ENCODE results near the gene CHRNA1.

Gene CHRNA1

DNA sequence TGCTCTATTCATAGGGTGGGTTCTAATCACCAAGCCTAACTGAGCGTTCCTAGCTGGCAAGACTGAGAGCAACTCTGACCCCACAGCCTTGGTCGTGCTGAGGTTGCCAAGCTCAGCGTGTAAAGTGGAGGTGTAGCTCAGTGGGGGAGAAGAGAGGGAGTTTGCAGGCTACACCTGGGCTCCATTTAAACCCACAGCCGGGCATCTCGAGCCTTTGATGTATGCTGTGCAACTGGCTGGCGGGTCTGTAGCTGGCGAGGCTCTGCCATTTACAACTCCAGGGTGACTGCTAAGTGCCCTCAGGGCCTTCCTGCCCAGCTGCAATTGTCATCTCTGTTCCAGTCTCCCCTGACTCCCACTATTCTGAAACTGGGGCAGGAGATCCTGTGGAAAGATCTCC, 20.0 kb upstream of the CHRNA1 start:
- no peak for DNase-seq

- DNase-seq = peak in 33 of 58 donors; percentile 14 to 80 (median 45)
Measured at GRCh38 chr2:174781996-174782395, 17.7 kb upstream of the CHRNA1 start.

GRCh38 chr2:174781298-174781697, 17.0 kb upstream of the CHRNA1 start:
- DNase-seq = no peak

- no peak for DNase-seq
Measured at GRCh38 chr2:174780856-174781255, 16.6 kb upstream of the CHRNA1 start.

- DNase-seq = no peak
Measured at GRCh38 chr2:174780191-174780840, 16.0 kb upstream of the CHRNA1 start.

DNA sequence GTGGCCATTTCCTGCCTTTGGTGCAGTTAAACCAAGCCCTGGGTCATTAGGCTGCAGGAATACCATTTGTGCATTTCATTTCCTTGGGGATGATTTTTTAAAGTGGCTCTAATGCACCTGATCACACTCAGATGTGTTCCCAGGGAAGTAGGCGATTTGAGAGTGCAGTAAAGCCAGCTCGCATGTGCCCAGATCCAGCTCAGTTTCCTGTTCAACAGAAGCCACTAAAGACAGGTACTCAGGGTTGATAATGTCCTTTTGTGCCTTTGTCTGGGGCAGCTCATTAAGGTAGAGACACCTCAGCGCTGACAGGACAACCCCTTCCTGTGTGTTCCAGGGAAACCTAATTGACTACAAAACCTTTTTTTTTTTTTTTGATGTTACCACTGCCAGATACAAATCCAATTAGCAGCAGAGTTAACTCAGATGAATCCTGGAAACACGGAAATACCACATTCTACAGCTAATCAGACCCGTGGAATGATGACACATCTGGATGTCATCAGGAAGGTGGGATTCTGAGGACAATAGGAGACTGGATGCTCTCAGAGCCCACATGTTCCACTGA, 15.2 kb upstream of the CHRNA1 start:
- no peak for DNase-seq

- peak in 5 of 58 donors; percentile 7 to 31 (median 14) for DNase-seq
Measured at GRCh38 chr2:174778085-174778981, 14.1 kb upstream of the CHRNA1 start.

- DNase-seq = peak in 3 of 58 donors; percentile 17 to 40 (median 26)
Measured at GRCh38 chr2:174777347-174778084, 13.2 kb upstream of the CHRNA1 start.

DNA sequence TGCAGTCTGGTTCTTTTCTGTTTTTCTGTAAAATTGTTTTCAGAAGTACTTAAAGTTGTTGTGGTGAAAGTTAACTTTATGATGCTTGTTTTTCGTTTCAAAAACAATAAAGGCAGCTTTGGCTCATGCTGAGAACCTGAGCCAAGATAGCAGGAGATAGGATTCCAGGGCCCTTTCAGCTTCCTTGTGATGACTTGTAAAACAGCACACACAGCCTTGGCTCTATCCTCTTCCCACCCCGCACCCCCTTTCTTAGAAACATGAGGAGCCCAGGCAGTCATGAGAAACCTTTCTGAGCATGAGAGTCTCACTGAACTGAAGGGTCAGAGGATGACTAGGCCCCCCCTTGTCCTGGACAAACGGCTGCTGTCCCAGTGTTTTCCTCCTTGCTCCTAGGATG, 12.4 kb upstream of the CHRNA1 start:
- no peak for DNase-seq

DNA sequence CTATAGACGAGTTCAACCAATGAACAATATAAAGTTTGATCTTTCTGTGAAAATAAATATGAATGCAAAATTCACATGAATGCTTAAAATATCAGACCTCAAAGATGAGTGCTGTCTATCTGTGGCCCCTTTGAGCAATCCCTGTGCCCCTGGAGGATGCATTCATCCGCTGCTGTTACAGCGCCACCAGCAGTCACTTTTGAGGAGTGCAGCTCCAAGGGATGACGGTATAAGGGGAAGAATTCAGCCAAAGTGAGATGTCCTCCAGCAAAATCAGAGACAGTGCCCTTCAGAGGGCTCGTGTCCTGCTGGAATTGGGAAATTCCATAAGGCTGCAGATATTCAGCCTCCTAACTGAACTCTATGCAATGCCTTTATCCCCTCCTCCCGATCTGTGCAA, 12.0 kb upstream of the CHRNA1 start:
- no peak for DNase-seq

- no peak for DNase-seq
Measured at GRCh38 chr2:174775571-174775980, 11.3 kb upstream of the CHRNA1 start.

GRCh38 chr2:174774886-174775285, 10.6 kb upstream of the CHRNA1 start:
- no peak for DNase-seq

DNA sequence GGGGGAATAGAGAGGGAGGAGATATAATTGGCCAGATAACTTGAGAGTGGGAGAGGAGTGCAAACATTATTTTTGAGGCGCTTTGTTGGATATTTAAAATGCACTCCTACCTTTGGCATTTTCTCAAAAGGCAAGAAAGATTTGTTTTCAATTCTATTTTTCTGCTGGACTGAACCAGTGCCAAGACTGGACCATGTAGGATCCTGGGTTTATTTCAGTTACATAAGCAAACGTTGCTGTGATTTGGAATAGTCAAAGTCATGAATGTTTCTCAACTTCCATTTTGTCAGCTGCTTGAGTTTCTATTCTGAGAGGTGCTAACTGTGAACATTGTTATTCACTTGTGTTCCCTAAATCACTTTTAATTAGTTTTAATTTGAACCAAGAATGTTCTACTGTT, 8.9 kb upstream of the CHRNA1 start:
- DNase-seq = peak in 1 of 58 donors; percentile 30

- DNase-seq = no peak
Measured at GRCh38 chr2:174772472-174772801, 8.2 kb upstream of the CHRNA1 start.

- DNase-seq = peak in 56 of 58 donors; percentile 11 to 84 (median 61)
Measured at GRCh38 chr2:174771631-174772471, 7.6 kb upstream of the CHRNA1 start.

DNA sequence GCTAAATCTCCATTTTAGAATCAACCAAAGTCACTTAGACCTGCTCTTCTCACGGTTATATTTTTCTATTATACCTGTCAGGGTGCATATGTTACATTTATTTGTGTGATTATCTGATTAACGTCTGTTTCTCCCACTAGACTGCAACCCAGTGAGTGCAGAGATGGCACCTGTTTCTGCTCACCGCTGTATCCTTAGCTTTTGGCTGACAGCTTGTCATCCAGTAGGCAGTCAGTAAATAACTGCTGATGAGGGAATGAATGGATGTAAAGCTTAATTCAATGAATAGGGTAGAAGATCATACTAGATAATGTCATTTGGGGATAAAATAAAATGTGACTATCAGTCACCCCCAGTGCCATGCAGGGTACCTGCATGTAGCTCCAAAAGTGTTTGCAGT, 6.9 kb upstream of the CHRNA1 start:
- no peak for DNase-seq

DNA sequence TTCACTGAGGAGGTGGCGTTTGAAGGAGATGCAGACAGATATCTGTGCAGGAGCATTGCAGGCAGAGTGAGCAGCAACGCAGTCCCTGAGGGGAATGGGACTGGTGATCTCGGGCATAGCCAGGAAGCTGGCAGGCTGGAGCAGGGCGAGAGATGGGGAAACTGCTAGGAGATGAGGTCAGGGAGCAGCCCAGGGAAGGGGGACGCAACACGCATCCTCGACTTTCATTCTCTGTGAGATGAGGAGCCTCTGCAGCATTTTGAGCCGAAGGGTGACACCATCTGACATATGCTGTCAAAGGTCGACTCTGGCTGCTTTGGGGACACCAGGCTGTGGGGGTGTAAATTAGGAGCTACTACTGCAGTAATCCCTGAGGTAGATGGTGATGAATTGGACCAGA, 4.3 kb upstream of the CHRNA1 start:
- no peak for DNase-seq

- no peak for DNase-seq
Measured at GRCh38 chr2:174766271-174766670, 2.0 kb upstream of the CHRNA1 start.

GRCh38 chr2:174765576-174765975, 1.3 kb upstream of the CHRNA1 start:
- DNase-seq = no peak

- no peak for DNase-seq
Measured at GRCh38 chr2:174763780-174764179, 492 bp downstream of the CHRNA1 start.

DNA sequence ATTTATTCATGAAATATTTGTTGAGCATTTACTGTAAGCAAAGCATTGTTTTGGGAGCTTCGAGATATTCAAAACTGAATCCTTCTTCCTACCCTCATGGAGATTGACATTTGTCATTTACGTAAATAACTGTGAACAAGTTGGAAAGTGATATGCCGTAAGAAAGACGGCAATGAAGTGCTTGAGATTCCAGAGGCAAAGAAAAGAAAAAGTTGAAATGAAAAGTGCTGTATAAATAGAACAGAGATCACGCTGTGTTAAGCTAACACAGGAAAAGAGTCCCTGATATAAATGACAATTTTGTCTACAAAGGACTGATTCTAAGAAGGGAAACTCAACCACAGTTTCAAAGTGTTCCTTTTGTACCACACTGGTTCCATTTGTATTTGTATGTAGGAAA, 1.8 kb downstream of the CHRNA1 start:
- DNase-seq = no peak
